Measurements from ENCODE around the gene MYRF.

The MYRF gene

GRCh38 chr11:61757213-61757862 lies 4.9 kb downstream of the MYRF start:
- DNase-seq (ENCODE audit: low read depth in 2 of 2) = no peak

GRCh38 chr11:61760946-61761345 lies 8.5 kb downstream of the MYRF start:
- DNase-seq (ENCODE audit: low read depth in 2 of 2) = no peak

GRCh38 chr11:61761440-61762222 lies 9.2 kb downstream of the MYRF start:
- no peak for DNase-seq (ENCODE audit: low read depth in 2 of 2)

GRCh38 chr11:61762223-61762615 lies 9.8 kb downstream of the MYRF start:
- no peak for DNase-seq (ENCODE audit: low read depth in 2 of 2)

- DNase-seq (ENCODE audit: low read depth in 2 of 2) = no peak
These were observed 10.4 kb downstream of the MYRF start for GRCh38 chr11:61762798-61763197.

- DNase-seq (ENCODE audit: low read depth in 2 of 2) = no peak
These were observed 11.6 kb downstream of the MYRF start for GRCh38 chr11:61763930-61764605.

- no peak for DNase-seq (ENCODE audit: low read depth in 2 of 2)
These were observed 12.3 kb downstream of the MYRF start for GRCh38 chr11:61764606-61765260.

- DNase-seq (ENCODE audit: low read depth in 2 of 2) = no peak
These were observed 13.3 kb downstream of the MYRF start for GRCh38 chr11:61765550-61766253.

- no peak for DNase-seq (ENCODE audit: low read depth in 2 of 2)
These were observed 14.0 kb downstream of the MYRF start for GRCh38 chr11:61766353-61766841.

GRCh38 chr11:61768376-61769076 lies 16.1 kb downstream of the MYRF start:
- DNase-seq (ENCODE audit: low read depth in 2 of 2) = no peak

GRCh38 chr11:61769169-61769920 lies 16.9 kb downstream of the MYRF start:
- DNase-seq (ENCODE audit: low read depth in 2 of 2) = no peak

- no peak for DNase-seq (ENCODE audit: low read depth in 2 of 2)
These were observed 17.7 kb downstream of the MYRF start for GRCh38 chr11:61769946-61770683.

GRCh38 chr11:61771195-61771894 lies 18.9 kb downstream of the MYRF start:
- DNase-seq (ENCODE audit: low read depth in 2 of 2) = no peak

GRCh38 chr11:61771985-61772455 lies 19.6 kb downstream of the MYRF start:
- no peak for DNase-seq (ENCODE audit: low read depth in 2 of 2)

GRCh38 chr11:61773356-61773755 lies 20.9 kb downstream of the MYRF start:
- DNase-seq (ENCODE audit: low read depth in 2 of 2) = no peak

GRCh38 chr11:61773809-61774208 lies 21.4 kb downstream of the MYRF start:
- DNase-seq (ENCODE audit: low read depth in 2 of 2) = no peak

GRCh38 chr11:61774411-61774810 lies 22.0 kb downstream of the MYRF start:
- DNase-seq (ENCODE audit: low read depth in 2 of 2) = no peak

GRCh38 chr11:61775106-61775505 lies 22.7 kb downstream of the MYRF start:
- DNase-seq (ENCODE audit: low read depth in 2 of 2) = no peak

Data from activated CD4-positive, alpha-beta T cell treated with anti-CD3 and anti-CD28 coated beads for 24 hours (primary cell).